Dendritic cell treated with granulocyte-macrophage colony-stimulating factor and Interleukin-4, amounts not matched to agents 40 ng/mL and 50 ng/mL, for 4 days (primary cell): ENCODE data around the gene FXYD6.

Experiments
- H3K27ac Mint-ChIP-seq: one replicate; pipeline ENCODE4 v1.8.0; 2022; ENCODE audit warnings: mild to moderate bottlenecking, mixed read lengths
- H3K27me3 Mint-ChIP-seq: one replicate; pipeline ENCODE4 v1.8.0; 2022; ENCODE audit warnings: mild to moderate bottlenecking, mixed read lengths
- H3K36me3 Mint-ChIP-seq: one replicate; pipeline ENCODE4 v1.8.0; 2022; ENCODE audit warnings: low read depth, mixed read lengths
- H3K4me1 Mint-ChIP-seq: one replicate; pipeline ENCODE4 v1.8.0; 2022; ENCODE audit warnings: low read depth, mixed read lengths
- H3K4me3 Mint-ChIP-seq: one replicate; pipeline ENCODE4 v1.8.0; 2022; ENCODE audit warnings: mild to moderate bottlenecking, moderate library complexity, mixed read lengths
- H3K9me3 Mint-ChIP-seq: one replicate; pipeline ENCODE4 v1.8.0; 2022; ENCODE audit warnings: mixed read lengths
- intact Hi-C: fragments of 100-400 bp; cut with micrococcal nuclease; formaldehyde crosslinking; loops from one replicate; pipeline ENCODE4 v1.15.0; 2022

FXYD6 gene

GRCh38 chr11:117834838-117835443 lies 41.5 kb downstream of the FXYD6 start:
- Mint-ChIP-seq H3K27ac (no peak overlapping the region), H3K9me3 (no peaks in the 10 kb centered on the region), H3K4me3 (no peak overlapping the region), H3K27me3 (peaks cover 10% of the 10 kb centered on the region), H3K36me3 (no peaks in the 10 kb centered on the region), H3K4me1 (peaks cover 86% of the 10 kb centered on the region)
- intact Hi-C loops = no loop called here

GRCh38 chr11:117834068-117834810 lies 42.2 kb downstream of the FXYD6 start:
- intact Hi-C loops = no loop called here
- peaks cover 10% of the 10 kb centered on the region for H3K27me3 Mint-ChIP-seq
- no peak overlapping the region for H3K27ac Mint-ChIP-seq
- H3K36me3 Mint-ChIP-seq = no peaks in the 10 kb centered on the region
- no peak overlapping the region for H3K4me3 Mint-ChIP-seq
- peaks cover 86% of the 10 kb centered on the region for H3K4me1 Mint-ChIP-seq
- no peaks in the 10 kb centered on the region for H3K9me3 Mint-ChIP-seq

- H3K4me1 Mint-ChIP-seq = peaks cover 91% of the 10 kb centered on the region
- no peaks in the 10 kb centered on the region for H3K9me3 Mint-ChIP-seq
- H3K36me3 Mint-ChIP-seq = no peaks in the 10 kb centered on the region
- H3K4me3 Mint-ChIP-seq = no peak overlapping the region
- H3K27ac Mint-ChIP-seq = no peak overlapping the region
- intact Hi-C loops = no loop called here
- H3K27me3 Mint-ChIP-seq = peaks cover 10% of the 10 kb centered on the region
Observed at GRCh38 chr11:117833401-117833891, 43.0 kb downstream of the FXYD6 start.

DNA sequence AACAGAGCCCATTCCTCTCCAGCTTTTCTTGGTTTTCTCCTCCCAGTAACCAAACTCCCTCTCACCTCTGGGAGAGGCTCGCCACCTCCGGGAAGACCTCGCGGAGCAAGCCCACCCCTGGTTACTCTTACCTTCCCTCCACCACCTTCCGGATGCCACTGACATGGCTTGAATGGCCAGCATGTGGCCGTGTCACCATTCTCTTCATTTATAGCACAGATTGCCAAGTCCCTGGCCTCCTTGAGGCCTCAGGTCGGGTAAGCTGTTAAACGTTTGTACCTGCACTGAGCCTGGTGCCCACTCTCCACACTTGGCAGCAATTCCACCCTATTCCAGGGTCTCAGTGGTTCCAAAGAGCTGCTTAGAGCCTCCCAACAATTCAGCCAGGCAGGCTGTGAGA lies 43.9 kb downstream of the FXYD6 start:
- Mint-ChIP-seq H3K4me3 (no peak overlapping the region), H3K9me3 (no peaks in the 10 kb centered on the region), H3K27ac (no peak overlapping the region), H3K27me3 (peaks cover 9% of the 10 kb centered on the region), H3K36me3 (no peaks in the 10 kb centered on the region), H3K4me1 (peaks cover 92% of the 10 kb centered on the region)
- intact Hi-C loops = no loop called here

GRCh38 chr11:117831661-117832415 lies 44.6 kb downstream of the FXYD6 start:
- H3K9me3 Mint-ChIP-seq = no peaks in the 10 kb centered on the region

DNA sequence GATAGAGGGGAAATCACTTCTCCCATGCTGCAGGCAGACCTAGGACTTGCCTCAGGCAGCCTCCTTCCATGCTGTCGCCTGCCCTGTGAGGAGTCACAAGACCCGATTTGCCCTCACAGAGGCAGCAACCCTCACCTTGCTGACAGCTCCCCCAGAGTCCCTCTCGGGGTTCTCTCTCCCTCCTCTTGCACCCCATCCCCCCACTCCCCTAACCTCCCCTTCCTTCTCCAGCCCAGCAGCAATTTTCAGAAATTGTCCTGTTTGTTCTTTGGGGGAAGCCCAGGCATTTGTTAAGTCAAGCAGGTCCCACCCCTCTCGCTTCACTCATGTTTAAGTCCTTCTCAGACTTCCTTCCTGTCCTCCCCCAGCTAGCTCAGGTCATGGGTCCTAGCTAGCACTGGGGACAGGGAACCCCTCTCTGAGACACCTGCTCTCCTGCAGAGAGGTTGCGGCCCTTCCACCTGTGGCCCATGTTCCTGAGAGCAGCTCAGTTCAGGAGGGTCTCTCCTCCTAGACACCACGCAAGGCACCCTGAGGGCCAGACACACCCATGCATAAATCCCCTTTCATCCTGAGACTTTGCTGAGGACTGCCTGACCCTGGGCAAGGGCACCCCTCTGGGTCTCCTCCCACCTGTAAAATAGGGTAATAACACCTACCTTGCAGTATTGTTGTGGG lies 45.6 kb downstream of the FXYD6 start:
- Mint-ChIP-seq H3K9me3 (no peaks in the 10 kb centered on the region), H3K27me3 (peaks cover 9% of the 10 kb centered on the region), H3K4me1 (peaks cover 79% of the 10 kb centered on the region), H3K4me3 (no peak overlapping the region), H3K36me3 (no peaks in the 10 kb centered on the region), H3K27ac (peak overlapping the region; percentile 44)
- intact Hi-C loops = no loop called here

More at GRCh38 chr11:117831661-117832415, 44.6 kb downstream of the FXYD6 start:
- peaks cover 86% of the 10 kb centered on the region for H3K4me1 Mint-ChIP-seq
- intact Hi-C loops = no loop called here
- no peaks in the 10 kb centered on the region for H3K36me3 Mint-ChIP-seq
- no peak overlapping the region for H3K4me3 Mint-ChIP-seq
- H3K27ac Mint-ChIP-seq = no peak overlapping the region
- peaks cover 9% of the 10 kb centered on the region for H3K27me3 Mint-ChIP-seq

- no peaks in the 10 kb centered on the region for H3K9me3 Mint-ChIP-seq
- peaks cover 80% of the 10 kb centered on the region for H3K4me1 Mint-ChIP-seq
- peak overlapping the region; percentile 44 for H3K27ac Mint-ChIP-seq
- H3K36me3 Mint-ChIP-seq = no peaks in the 10 kb centered on the region
- intact Hi-C loops = no loop called here
- peaks cover 9% of the 10 kb centered on the region for H3K27me3 Mint-ChIP-seq
- H3K4me3 Mint-ChIP-seq = no peak overlapping the region
Observed at GRCh38 chr11:117830072-117830471, 46.4 kb downstream of the FXYD6 start.

GRCh38 chr11:117829369-117829725 lies 47.1 kb downstream of the FXYD6 start:
- Mint-ChIP-seq H3K36me3 (no peaks in the 10 kb centered on the region), H3K9me3 (no peaks in the 10 kb centered on the region), H3K27ac (peak overlapping the region; percentile 44), H3K27me3 (peaks cover 9% of the 10 kb centered on the region), H3K4me1 (peaks cover 82% of the 10 kb centered on the region), H3K4me3 (no peak overlapping the region)
- intact Hi-C loops = loop anchor here (10.0 kb wide), 1 partner anchor 315 kb away; no protein-coding TSS in a partner anchor

GRCh38 chr11:117828611-117829368 lies 47.7 kb downstream of the FXYD6 start:
- Mint-ChIP-seq H3K27me3 (peaks cover 12% of the 10 kb centered on the region), H3K4me1 (peaks cover 82% of the 10 kb centered on the region), H3K4me3 (no peak overlapping the region), H3K27ac (peak overlapping the region; percentile 44), H3K36me3 (no peaks in the 10 kb centered on the region), H3K9me3 (no peaks in the 10 kb centered on the region)
- intact Hi-C loops = loop anchor here (10.0 kb wide), 1 partner anchor 316 kb away; no protein-coding TSS in a partner anchor

GRCh38 chr11:117827521-117828511 lies 48.6 kb downstream of the FXYD6 start:
- H3K4me3 Mint-ChIP-seq = no peak overlapping the region
- H3K27ac Mint-ChIP-seq = peak overlapping the region; percentile 44
- no peaks in the 10 kb centered on the region for H3K9me3 Mint-ChIP-seq
- H3K27me3 Mint-ChIP-seq = peaks cover 12% of the 10 kb centered on the region
- intact Hi-C loops = loop anchor here (10.0 kb wide), 1 partner anchor 317 kb away; no protein-coding TSS in a partner anchor
- H3K4me1 Mint-ChIP-seq = peaks cover 83% of the 10 kb centered on the region
- no peaks in the 10 kb centered on the region for H3K36me3 Mint-ChIP-seq

DNA sequence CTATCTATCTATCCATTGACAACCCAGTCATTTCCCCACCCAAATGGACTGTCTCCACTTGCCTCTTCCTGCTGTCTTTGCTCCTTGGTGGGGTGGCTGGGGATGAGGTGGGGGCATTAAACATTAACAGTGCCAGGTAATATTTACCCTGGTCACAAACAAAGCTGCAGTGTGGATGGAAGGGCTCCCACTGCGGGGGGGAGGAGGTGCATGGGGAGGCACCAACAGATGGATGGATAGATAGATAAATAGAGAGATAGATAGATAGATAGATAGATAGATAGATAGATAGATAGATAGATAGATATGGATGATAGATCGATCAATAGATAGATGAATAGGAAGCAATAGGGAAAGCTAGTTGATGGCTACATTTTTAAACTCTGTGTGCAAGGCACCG lies 49.6 kb downstream of the FXYD6 start:
- no peaks in the 10 kb centered on the region for H3K9me3 Mint-ChIP-seq
- intact Hi-C loops = loop anchor here (10.0 kb wide), 1 partner anchor 318 kb away; no protein-coding TSS in a partner anchor
- peaks cover 12% of the 10 kb centered on the region for H3K27me3 Mint-ChIP-seq
- no peak overlapping the region for H3K27ac Mint-ChIP-seq
- H3K36me3 Mint-ChIP-seq = no peaks in the 10 kb centered on the region
- no peak overlapping the region for H3K4me3 Mint-ChIP-seq
- H3K4me1 Mint-ChIP-seq = peaks cover 83% of the 10 kb centered on the region

GRCh38 chr11:117826190-117826570 lies 50.3 kb downstream of the FXYD6 start:
- Mint-ChIP-seq H3K4me1 (peaks cover 78% of the 10 kb centered on the region), H3K27me3 (peaks cover 10% of the 10 kb centered on the region), H3K9me3 (no peaks in the 10 kb centered on the region), H3K36me3 (no peaks in the 10 kb centered on the region), H3K4me3 (no peak overlapping the region), H3K27ac (no peak overlapping the region)
- intact Hi-C loops = loop anchor here (10.0 kb wide), 1 partner anchor 319 kb away; no protein-coding TSS in a partner anchor
